Measurements from ENCODE around the gene UBN2.

GRCh38 chr7:139254728-139255127 is 23.7 kb downstream of the UBN2 start:
- TF ChIP-seq CTCF (IDR thresholded peaks at IDR 0.05): no peak
- no peak for TF ChIP-seq POLR2AphosphoS5 (IDR thresholded peaks at IDR 0.05)

All from prostate gland (tissue), 2 donors.